H1 (cell line): Measurements from ENCODE around the gene TPRN. TPM values are rescaled to one million over a fixed set of nuclear protein-coding genes. Genes with fewer than 3 reads are reported as not detected.

Experiments used
- ATF2 ChIP-seq: IDR thresholded peaks from 2 replicates; pipeline ENCODE4 v1.6.1; 2012; ENCODE audit warnings: low read length, inconsistent platforms
- ATF3 ChIP-seq: IDR thresholded peaks from 2 replicates; pipeline ENCODE4 v1.6.1; 2011; ENCODE audit warnings: low read depth, mild to moderate bottlenecking, low read length; ENCODE audit not compliant: insufficient read depth
- CHD7 ChIP-seq: fragments of 300-600 bp; sonication (generic); IDR thresholded peaks from 2 replicates; pipeline ENCODE4 v1.7.1; 2012; ENCODE audit warnings: low read length, moderate library complexity, mild to moderate bottlenecking, inconsistent platforms; ENCODE audit not compliant: insufficient replicate concordance
- EGR1 ChIP-seq: IDR thresholded peaks from 2 replicates; pipeline ENCODE4 v1.6.1; 2011; ENCODE audit warnings: low read depth, low read length, borderline replicate concordance
- MAFK ChIP-seq: IDR thresholded peaks from 2 replicates; pipeline ENCODE4 v1.6.1; 2012; ENCODE audit warnings: low read depth, mild to moderate bottlenecking, improper control_type of control experiment, low read length
- polyA plus RNA-seq, 7 experiments: library from polyadenylated mRNA; depleted of rRNA in 3 of 7; stranded (reverse) in 5 of 7; unstranded in 2 of 7; fragments of >200 nt in 5 of 7; fragments of 200-250 nt in 2 of 7; gene quantifications; 1 replicate in 5 of 7; 2 replicates in 1 of 7; 4 replicates in 1 of 7; pipeline versions ENCODE4 v1.2.1 to v1.2.3, GENCODE V29; 2011 to 2013; ENCODE audit warnings: missing spikeins in 2 of 7, mixed read lengths in 2 of 7
- total RNA-seq: library from RNA; stranded (reverse); fragmentation: NEBNext Ultra II Directional; extraction: Animal tissue kit (Norgen Biotek cat#: 25700); gene quantifications from 2 replicates; pipeline ENCODE4 v1.2.1, GENCODE V29; 2021

TPRN gene
- total and polyA plus RNA-seq, 2 of the 8 experiments (the other 6 are each of a cell fraction or from before 2014, with no cell fraction given): 9.7 to 23.2 TPM

DNA sequence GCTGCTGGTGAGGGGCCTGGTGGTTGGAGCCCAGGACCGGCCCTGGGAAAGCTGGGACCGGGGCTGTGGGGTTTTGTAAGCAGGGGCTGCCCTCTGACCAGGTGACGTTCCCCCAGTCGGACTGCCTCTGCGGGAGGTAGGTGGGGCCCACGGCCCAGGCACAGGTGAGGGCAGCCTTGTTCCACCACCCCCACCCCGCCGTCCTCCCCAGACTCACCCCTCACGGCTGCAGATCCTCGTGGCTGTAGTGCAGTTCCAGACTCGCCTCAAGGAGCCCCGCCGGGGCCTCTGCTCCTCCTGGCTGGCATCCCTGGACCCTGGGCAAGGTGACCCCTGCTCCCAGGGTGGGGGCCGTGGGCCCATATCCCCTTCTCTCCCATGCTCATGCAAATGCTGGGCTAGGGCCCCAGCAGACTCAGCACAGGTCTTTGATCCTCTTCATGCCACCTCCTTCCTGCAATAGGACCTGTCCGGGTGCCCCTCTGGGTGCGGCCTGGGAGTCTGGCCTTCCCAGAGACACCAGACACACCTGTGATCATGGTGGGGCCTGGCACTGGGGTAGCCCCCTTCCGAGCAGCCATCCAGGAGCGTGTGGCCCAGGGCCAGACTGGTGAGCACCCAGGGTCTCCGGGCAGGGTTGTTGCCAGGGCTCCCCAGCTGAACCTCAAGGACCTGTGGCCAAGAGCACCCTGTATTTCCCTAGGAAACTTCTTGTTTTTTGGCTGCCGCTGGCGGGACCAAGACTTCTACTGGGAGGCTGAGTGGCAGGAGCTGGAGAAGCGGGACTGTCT is 14.8 kb upstream of the TPRN start (continued):
- TF ChIP-seq CHD7: no peak
- no peak for TF ChIP-seq ATF2
- no peak for TF ChIP-seq EGR1
- TF ChIP-seq MAFK: no peak
- no peak for TF ChIP-seq ATF3
